ENCODE data around the gene FCER1A. TPM values are rescaled to one million over a fixed set of nuclear protein-coding genes. Genes with fewer than 3 reads are reported as not detected.

Gene FCER1A
- total RNA-seq, 4 donors from 2014 or later: 0.40 TPM; not detected in 3

GRCh38 chr1:159296706-159297375, 5.3 kb upstream of the FCER1A start:
- intact Hi-C loops (cut with DNase I): no loop called here
- no peaks in the 10 kb centered on the region for H3K9me3 ChIP-seq
- no peaks in the 10 kb centered on the region for H3K27me3 ChIP-seq
- no peak overlapping the region for H3K27ac ChIP-seq
- TF ChIP-seq POLR2A (IDR thresholded peaks at IDR 0.05) (no peak), CTCF (IDR thresholded peaks at IDR 0.05) (no peak)
- no peak for DNase-seq
- 68 to 74% methylated on average over 9 of the region's 9 CpGs for WGBS, 2 donors
- H3K4me3 ChIP-seq (replicated peaks in 1 of 3): no peak overlapping the region
- H3K36me3 ChIP-seq: no peaks in the 10 kb centered on the region
- H3K4me1 ChIP-seq: no peaks in the 10 kb centered on the region

GRCh38 chr1:159300146-159300545, 2.0 kb upstream of the FCER1A start:
- no peaks in the 10 kb centered on the region for H3K36me3 ChIP-seq
- no peaks in the 10 kb centered on the region for H3K4me1 ChIP-seq
- H3K4me3 ChIP-seq (replicated peaks in 1 of 3): no peak overlapping the region
- TF ChIP-seq POLR2A (IDR thresholded peaks at IDR 0.05): no peak
- no peak for TF ChIP-seq CTCF (IDR thresholded peaks at IDR 0.05)
- WGBS, 2 donors: 46 to 61% methylated on average over 4 of the region's 4 CpGs
- no peak for DNase-seq
- no peaks in the 10 kb centered on the region for H3K27me3 ChIP-seq
- intact Hi-C loops (cut with DNase I): no loop called here
- no peaks in the 10 kb centered on the region for H3K9me3 ChIP-seq
- no peak overlapping the region for H3K27ac ChIP-seq

- intact Hi-C loops (cut with DNase I): no loop called here
- no peak overlapping the region for H3K4me3 ChIP-seq (replicated peaks in 1 of 3)
- no peak for DNase-seq
- WGBS, 2 donors: 40 to 50% methylated on average over 5 of the region's 5 CpGs
- H3K27me3 ChIP-seq: no peaks in the 10 kb centered on the region
- H3K4me1 ChIP-seq: no peaks in the 10 kb centered on the region
- H3K36me3 ChIP-seq: no peaks in the 10 kb centered on the region
- no peak overlapping the region for H3K27ac ChIP-seq
- no peaks in the 10 kb centered on the region for H3K9me3 ChIP-seq
- TF ChIP-seq POLR2A (IDR thresholded peaks at IDR 0.05) (no peak), CTCF (IDR thresholded peaks at IDR 0.05) (no peak)
Observed at GRCh38 chr1:159307346-159308020, 5.3 kb downstream of the FCER1A start.

- no peak for DNase-seq
- Histone ChIP-seq H3K9me3 (no peaks in the 10 kb centered on the region), H3K36me3 (no peaks in the 10 kb centered on the region), H3K27ac (no peak overlapping the region), H3K4me3 (replicated peaks in 1 of 3) (no peak overlapping the region), H3K27me3 (no peaks in the 10 kb centered on the region), H3K4me1 (no peaks in the 10 kb centered on the region)
- TF ChIP-seq POLR2A (IDR thresholded peaks at IDR 0.05): no peak
- TF ChIP-seq CTCF (IDR thresholded peaks at IDR 0.05): no peak
- intact Hi-C loops (cut with DNase I): no loop called here
Observed at GRCh38 chr1:159311679-159312078, 9.5 kb downstream of the FCER1A start.

- Histone ChIP-seq H3K9me3 (no peaks in the 10 kb centered on the region), H3K36me3 (no peaks in the 10 kb centered on the region), H3K4me3 (replicated peaks in 1 of 3) (no peak overlapping the region), H3K4me1 (no peaks in the 10 kb centered on the region), H3K27ac (no peak overlapping the region), H3K27me3 (no peaks in the 10 kb centered on the region)
- TF ChIP-seq POLR2A (IDR thresholded peaks at IDR 0.05) (no peak), CTCF (IDR thresholded peaks at IDR 0.05) (no peak)
- DNase-seq: no peak
- intact Hi-C loops (cut with DNase I): no loop called here
Observed at GRCh38 chr1:159315381-159315780, 13.2 kb downstream of the FCER1A start.

Data from thyroid gland (tissue), 4 donors.